HG03439 (cell line): ENCODE data around the gene MALRD1.

Source experiments
- ATAC-seq: cut with Tn5 transposase; IDR thresholded peaks from one replicate; pipeline ENCODE4 v1.9.1; 2021; ENCODE audit warnings: mild to moderate bottlenecking, moderate library complexity; ENCODE audit not compliant: unreplicated experiment

Gene MALRD1

DNA sequence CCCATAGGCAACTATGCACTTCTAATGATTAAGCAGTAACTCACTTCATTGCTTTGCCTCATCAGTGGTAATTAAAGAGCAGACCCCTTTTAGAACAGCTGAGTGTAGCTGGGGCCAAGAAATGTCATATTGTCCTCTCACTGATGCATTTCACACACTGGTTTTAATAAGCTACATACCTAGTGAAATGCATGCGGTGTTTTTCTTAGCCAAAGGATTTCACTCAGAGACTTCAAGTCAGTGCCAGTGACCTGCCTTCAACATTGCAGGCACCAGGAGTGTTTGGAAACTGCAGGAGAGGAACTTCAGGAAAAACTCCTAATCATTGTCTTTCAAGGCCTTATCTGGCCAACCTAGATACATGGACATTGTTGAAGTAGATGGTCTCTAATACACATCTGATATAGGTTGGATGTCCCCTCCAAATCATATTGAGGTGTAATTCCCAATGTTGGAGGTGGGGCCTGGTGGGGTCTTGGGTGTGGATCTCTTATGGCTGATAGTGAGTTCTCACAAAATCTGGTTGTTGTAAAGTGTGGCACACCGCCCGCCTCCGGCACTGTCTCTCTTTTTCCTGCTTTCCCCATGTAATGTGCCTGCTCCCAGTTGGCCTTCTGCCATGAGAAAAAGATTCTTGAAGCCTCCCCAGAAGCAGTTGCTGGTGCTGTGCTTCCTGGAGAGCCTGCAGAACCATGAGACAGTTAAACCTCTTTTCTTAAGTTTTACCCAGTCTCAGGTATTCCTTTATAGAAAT lies 515.0 kb downstream of the MALRD1 start:
- no peak for ATAC-seq

- no peak for ATAC-seq
These were observed 521.5 kb downstream of the MALRD1 start for GRCh38 chr10:19570120-19570519.

DNA sequence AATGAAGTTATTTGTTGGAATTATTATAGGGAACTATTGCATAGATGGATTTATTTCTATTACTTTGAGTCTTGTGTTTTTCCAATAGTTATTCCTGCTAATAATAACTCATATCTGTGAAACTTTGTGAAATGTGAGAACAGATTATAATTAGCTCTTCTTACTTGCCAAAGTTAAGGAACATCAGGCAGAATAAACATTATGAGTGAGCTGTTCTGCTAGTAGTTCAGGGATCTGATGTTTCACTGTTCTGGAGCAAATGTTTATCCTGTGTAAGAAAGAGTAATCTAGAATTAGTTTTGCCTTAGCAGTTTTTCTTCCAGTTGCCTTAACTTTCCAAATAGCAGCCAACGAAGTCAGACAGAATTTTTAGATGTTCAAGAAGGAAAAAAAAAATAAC lies 522.4 kb downstream of the MALRD1 start:
- ATAC-seq, result no peak

DNA sequence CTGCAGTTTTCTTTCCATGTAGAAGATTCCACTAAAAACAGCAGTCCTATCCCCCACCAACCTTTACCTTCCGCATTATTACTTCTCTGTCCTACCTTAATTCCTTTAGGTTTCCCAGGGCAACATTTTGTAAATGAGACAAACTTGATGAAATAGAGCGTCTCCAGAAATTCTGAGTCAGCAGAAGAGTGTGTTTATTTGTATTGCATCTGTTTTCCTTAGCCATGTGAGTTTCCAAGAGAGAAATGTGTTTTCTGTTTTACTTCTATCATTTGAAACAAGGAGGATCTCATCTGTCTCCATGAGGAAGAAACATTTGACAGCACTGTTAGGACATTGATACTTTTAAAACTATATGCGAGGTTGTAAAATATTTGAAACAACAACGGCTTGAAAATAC lies 523.5 kb downstream of the MALRD1 start:
- no peak for ATAC-seq

DNA sequence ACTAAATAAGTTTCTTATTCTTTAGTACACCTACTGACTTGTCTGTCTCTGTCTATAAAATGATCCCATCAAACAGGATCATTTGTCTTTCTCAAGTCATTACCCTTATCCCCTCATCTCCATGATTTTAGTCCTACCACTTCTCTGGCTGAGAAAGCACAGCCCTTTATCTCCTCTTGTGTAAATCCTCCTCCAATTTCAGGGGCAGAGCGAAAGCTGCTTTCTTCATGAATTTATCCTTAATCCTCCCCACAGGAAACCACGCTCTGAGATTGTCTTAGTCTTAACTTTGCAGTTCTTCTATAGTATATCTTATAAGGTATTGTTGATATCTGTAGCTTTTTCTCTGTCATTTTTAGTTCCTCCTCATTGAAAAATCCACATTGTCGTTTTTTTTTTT lies 528.0 kb downstream of the MALRD1 start:
- no peak for ATAC-seq

DNA sequence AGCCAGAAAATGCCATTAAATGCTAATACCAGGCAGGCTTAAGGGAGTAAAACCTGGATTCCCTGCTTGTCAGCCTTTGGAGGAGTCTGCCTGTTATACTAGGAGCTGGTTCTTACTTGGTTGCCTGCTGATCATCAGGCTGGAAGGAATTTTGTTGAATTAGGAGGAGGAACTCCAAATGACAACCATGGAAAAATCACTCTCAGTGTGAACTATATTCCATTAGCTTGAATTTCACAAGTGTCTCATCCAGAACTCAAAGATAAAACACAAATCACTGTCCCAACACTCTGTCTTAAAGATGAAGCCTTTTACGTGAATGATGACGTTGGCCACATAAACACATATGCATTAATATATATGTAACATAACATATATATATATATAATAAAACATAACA lies 528.8 kb downstream of the MALRD1 start:
- ATAC-seq, result no peak

DNA sequence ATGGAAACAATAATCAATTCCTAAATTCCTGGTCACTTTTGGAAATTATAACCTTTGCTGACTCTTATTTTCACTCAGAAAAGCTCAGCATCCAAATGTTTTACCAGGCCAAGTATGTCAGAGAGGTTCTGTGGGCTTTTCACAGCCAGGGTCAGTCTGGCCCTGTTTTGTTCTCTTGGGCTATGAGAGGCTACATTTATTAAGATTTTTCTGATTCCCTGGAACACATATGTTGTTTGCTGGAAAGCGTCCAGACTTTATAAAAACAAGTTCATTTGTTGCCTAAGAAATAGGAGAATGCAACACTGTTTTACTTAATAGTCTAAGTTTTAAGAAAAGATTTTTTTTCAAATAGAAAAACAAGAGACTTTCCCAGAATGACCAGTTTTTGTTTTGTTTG lies 529.2 kb downstream of the MALRD1 start:
- no peak for ATAC-seq

- no peak for ATAC-seq
These were observed 530.0 kb downstream of the MALRD1 start for GRCh38 chr10:19578571-19578970.

DNA sequence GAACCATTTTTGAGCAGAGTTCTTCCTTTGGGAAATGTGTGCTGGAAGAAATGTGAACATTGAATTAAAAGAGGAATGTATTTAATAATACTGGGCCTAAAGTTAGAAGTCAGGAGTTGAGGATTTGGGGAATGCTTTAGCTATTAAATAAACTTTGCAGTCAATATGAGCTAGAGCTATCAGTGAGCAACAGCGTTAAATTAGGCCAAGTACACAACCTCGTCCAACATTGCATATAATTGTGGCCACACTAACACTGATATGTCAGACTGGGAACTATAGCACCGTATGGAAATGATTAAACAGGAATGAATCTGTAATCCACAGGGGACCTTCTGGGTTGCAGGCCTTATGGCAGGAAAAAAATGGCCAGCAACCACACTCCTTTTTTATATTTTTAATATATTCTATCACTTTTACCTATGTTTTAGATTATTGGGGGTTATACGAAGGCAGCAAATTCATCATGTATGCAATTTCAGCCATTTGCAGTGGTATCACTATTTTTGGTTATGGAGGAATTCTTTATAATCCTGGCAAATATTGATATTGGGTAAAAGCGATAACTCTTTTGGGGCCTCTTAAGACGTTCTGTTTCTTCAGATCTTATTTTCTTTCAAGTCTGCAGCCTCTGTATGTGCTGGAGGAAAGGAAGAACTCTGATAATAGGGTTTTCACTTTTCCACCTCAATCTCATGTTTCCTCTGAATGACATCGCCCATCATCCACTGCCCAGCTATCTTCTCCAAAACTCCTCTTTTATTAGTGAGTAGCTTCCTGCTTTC lies 531.4 kb downstream of the MALRD1 start:
- ATAC-seq, result no peak

DNA sequence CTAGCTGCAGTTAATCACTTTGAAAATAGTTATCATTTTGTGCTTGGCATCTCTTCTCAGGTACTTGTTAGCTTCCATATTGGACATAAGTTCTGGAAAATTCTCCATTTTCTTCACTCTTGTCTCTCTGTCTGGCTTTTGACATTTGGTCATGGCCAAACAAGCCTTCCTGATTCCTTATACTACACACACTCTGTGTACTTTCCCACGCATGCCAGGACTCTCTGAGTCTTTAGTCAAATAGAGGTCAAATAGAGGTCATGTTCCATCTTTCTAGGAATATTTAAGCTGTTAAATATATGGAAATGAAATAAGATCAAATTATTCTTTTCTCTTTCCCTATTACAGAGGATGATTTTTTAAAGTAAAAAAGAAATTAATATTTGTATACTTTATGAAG lies 532.1 kb downstream of the MALRD1 start:
- no peak for ATAC-seq

DNA sequence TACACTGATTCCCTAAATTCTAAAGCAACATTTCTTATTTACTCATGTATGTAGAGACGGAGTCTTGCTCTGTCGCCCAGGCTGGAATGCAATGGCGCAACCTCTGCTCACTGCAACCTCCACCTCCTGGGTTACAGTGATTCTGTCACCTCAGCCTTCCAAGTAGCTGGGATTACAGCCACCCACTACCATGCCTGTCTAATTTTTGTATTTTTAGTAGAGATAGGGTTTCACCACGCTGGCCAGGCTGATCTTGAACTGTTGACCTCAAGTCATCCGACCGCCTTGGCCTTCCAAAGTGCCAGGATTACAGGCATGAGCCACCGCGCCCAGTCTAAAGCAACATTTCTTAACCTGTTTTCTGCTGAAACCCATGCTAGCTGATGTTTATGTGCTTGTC lies 540.0 kb downstream of the MALRD1 start:
- no peak for ATAC-seq

GRCh38 chr10:19592276-19592675 lies 543.7 kb downstream of the MALRD1 start:
- no peak for ATAC-seq

DNA sequence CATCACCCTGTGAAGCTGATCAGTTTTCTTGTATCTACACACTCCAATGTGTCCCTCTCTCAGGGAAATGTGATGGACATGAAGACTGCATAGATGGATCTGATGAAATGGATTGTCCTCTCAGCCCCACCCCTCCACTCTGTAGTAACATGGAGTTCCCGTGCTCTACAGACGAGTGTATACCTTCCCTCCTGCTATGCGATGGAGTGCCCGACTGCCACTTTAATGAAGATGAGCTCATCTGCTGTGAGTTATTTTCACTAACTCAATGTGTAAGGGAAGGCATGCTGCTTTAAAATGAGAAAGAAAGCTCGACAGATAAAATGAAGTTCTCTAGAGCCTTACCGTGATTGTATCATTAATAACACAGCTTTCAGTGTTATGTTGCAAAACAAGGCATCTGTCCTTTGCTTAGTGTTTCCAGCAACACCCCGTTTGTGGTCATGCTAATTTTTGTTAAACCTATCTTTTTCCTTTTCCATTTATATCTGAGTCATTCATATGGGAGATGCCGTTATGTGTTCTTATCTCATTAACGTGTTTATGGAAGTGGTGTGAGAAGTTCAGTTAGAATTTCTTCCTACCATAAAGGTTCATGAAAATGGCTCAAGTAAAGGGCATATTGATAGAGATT lies 546.7 kb downstream of the MALRD1 start:
- ATAC-seq, result no peak

- no peak for ATAC-seq
These were observed 557.2 kb downstream of the MALRD1 start for GRCh38 chr10:19605806-19606205.

DNA sequence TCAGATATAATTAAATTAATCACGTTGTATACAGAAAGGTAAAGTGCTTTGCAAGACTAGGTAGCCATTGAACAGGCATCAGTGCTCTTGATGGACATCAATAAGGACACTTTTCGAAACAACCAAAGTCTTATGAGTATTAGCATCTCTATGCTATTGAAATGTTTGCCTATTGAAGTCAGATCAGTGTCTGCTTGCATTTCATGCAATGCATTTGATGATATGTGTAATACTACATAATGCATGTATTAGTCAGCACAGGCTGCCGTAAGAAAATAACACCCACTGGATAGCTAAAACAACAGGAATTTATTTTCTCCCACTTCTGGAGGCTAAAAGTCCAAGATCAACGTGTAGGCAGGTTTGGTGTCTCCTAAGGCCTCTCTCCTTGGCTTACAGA lies 558.4 kb downstream of the MALRD1 start:
- ATAC-seq, result no peak

GRCh38 chr10:19611775-19612174 lies 563.2 kb downstream of the MALRD1 start:
- ATAC-seq, result no peak

- no peak for ATAC-seq
These were observed 568.4 kb downstream of the MALRD1 start for GRCh38 chr10:19616966-19617365.

DNA sequence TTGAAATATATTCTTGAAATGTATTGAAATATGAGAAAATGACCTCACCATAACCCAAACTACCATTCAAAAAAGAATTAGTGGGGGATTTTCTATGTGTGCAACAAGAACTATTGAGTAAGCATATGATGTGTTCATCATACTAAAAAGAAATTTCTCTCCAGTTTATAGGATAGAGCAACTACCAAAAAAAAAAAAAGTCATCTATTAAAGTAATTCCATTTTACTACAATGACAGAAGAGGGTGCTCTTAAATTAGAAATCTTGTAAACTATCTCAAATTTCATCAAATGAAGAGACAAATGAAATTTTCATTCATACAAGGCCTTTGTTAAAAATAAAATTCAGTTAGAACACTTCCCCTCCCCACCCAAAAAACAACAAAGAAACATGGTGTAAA lies 572.2 kb downstream of the MALRD1 start:
- ATAC-seq, result no peak

DNA sequence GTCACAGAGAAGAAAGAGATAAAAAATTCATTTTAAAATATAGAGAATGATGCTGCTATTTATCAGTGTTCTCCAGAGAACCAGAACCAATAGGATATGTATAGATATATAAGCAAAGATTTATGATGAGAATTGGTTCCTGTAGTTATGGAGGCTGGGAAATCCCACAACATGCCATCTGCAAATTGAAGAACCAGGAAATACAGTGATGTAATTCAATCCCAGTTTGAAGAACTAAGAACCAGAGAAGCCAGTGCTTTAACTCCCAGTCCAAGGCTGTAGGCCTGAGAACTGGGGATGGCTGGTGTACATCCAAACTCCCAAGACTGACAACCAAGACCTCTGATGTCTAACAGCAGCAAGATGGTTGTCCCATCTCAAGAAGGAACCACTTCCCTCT lies 574.7 kb downstream of the MALRD1 start:
- ATAC-seq, result no peak

GRCh38 chr10:19626156-19626555 lies 577.6 kb downstream of the MALRD1 start:
- ATAC-seq, result no peak

GRCh38 chr10:19628767-19629560 lies 580.4 kb downstream of the MALRD1 start:
- no peak for ATAC-seq
